H1 (cell line): ENCODE data around the gene POU2F1. TPM values are rescaled to one million over a fixed set of nuclear protein-coding genes. Genes with fewer than 3 reads are reported as not detected.

ENCODE experiments used
- CTCF ChIA-PET: fragments of 300-600 bp; sonication (Branson Sonifier 250); formaldehyde crosslinking; loops from one replicate; lab custom pipeline; 2021; ENCODE audit not compliant: partially characterized antibody; lab: Charles Lee
- POLR2A ChIA-PET: fragments of 300-600 bp; sonication (Branson Sonifier 250); formaldehyde crosslinking; loops from one replicate; lab custom pipeline; 2021; ENCODE audit warnings: inconsistent platforms; ENCODE audit not compliant: partially characterized antibody; lab: Charles Lee
- DNase-seq, 2 experiments: peaks; one replicate each; pipeline versions ENCODE4 v3.0.0 to v3.0.0-alpha.2; 2010 to 2022; ENCODE audit warnings: low spot score in 2 of 2, low read depth in 1 of 2, mixed read lengths in 1 of 2
- FAIRE-seq: peaks from 2 replicates; lab custom pipeline; 2011; peaks lifted over from hg19 to GRCh38; lab: Jason Lieb, UNC
- H2AFZ ChIP-seq: 2 replicates; pipeline ENCODE4 v1.8.1; 2012; ENCODE audit warnings: low read length, inconsistent platforms
- H2AK5ac ChIP-seq: 2 replicates; pipeline ENCODE4 v1.6.1; 2013; ENCODE audit warnings: low read depth, low read length
- H2BK120ac ChIP-seq: replicated peaks from 2 replicates; pipeline ENCODE3; 2013; ENCODE audit warnings: low read depth, low read length, inconsistent platforms
- H2BK12ac ChIP-seq: 2 replicates; pipeline ENCODE4 v1.6.1; 2013; ENCODE audit warnings: low read depth, low read length
- H2BK15ac ChIP-seq: 2 replicates; pipeline ENCODE4 v1.6.1; 2013; ENCODE audit warnings: low read length
- H2BK20ac ChIP-seq: 2 replicates; pipeline ENCODE4 v1.6.1; 2013; ENCODE audit warnings: low read length
- H2BK5ac ChIP-seq: 2 replicates; pipeline ENCODE4 v1.6.1; 2013; ENCODE audit warnings: low read depth, low read length
- H3K14ac ChIP-seq: 2 replicates; pipeline ENCODE4 v1.6.1; 2013; ENCODE audit warnings: inconsistent platforms; ENCODE audit not compliant: insufficient read length
- H3K18ac ChIP-seq: 2 replicates; pipeline ENCODE4 v1.6.1; 2013; ENCODE audit warnings: low read length; ENCODE audit errors: extremely low read depth
- H3K23ac ChIP-seq: 2 replicates; pipeline ENCODE4 v1.6.1; 2013; ENCODE audit warnings: inconsistent platforms; ENCODE audit not compliant: insufficient read length
- H3K23me2 ChIP-seq: 2 replicates; pipeline ENCODE4 v1.6.1; 2013; ENCODE audit warnings: low read depth, low read length
- H3K27ac ChIP-seq: 2 replicates; pipeline ENCODE4 v1.6.1; 2011; ENCODE audit warnings: low read depth, low read length, inconsistent platforms
- H3K27me3 ChIP-seq, 4 experiments: replicated peaks in 1 of 4; 1 replicate in 1 of 4; 2 replicates in 3 of 4; pipeline versions ENCODE4 v1.6.1 to v1.8.1; 2011 to 2013; ENCODE audit warnings: low read length in 3 of 4, mild to moderate bottlenecking in 3 of 4, inconsistent platforms in 2 of 4, mixed read lengths in 2 of 4, moderate library complexity in 1 of 4; ENCODE audit not compliant: control insufficient read depth in 3 of 4, insufficient read depth in 3 of 4; ENCODE audit errors: extremely low read depth in 1 of 4
- H3K36me3 ChIP-seq, 4 experiments: 2 replicates each; pipeline versions ENCODE4 v1.6.1 to v1.8.1; 2011 to 2013; ENCODE audit warnings: mild to moderate bottlenecking in 4 of 4, low read length in 3 of 4, moderate library complexity in 2 of 4, control low read depth in 1 of 4, inconsistent platforms in 1 of 4; ENCODE audit not compliant: insufficient read depth in 4 of 4, control insufficient read depth in 2 of 4
- H3K4ac ChIP-seq: replicated peaks from 2 replicates; pipeline ENCODE3; 2013; ENCODE audit warnings: low read length, low read depth, mixed read lengths, inconsistent platforms; ENCODE audit not compliant: insufficient read length
- H3K4me1 ChIP-seq, 4 experiments: replicated peaks in 1 of 4; 1 replicate in 1 of 4; 2 replicates in 3 of 4; pipeline versions ENCODE4 v1.6.1 to v1.8.1; 2011 to 2013; ENCODE audit warnings: low read length in 3 of 4, inconsistent platforms in 2 of 4, mixed read lengths in 1 of 4; ENCODE audit not compliant: insufficient read depth in 4 of 4, control insufficient read depth in 3 of 4
- H3K4me2 ChIP-seq, 2 experiments: 2 replicates each; pipeline versions ENCODE4 v1.6.1 to v1.8.1; 2011 to 2013; ENCODE audit warnings: low read depth in 2 of 2, low read length in 2 of 2, control low read depth in 1 of 2, inconsistent platforms in 1 of 2, mild to moderate bottlenecking in 1 of 2; ENCODE audit not compliant: insufficient read depth in 1 of 2
- H3K4me3 ChIP-seq, 4 experiments: fragments of 200-600, 300-600 bp in 1 of 4; sonication (generic), shearing (Covaris generic), sonication (Bioruptor Twin) in 1 of 4; 2 replicates each; pipeline versions ENCODE4 v1.5.1 to v1.8.1; 2011 to 2016; ENCODE audit warnings: low read length in 4 of 4, low read depth in 3 of 4, control low read depth in 2 of 4, inconsistent platforms in 2 of 4, mild to moderate bottlenecking in 2 of 4, mixed read lengths in 1 of 4, moderate library complexity in 1 of 4; ENCODE audit not compliant: insufficient read depth in 2 of 4; ENCODE audit errors: extremely low read depth in 1 of 4
- H3K56ac ChIP-seq: replicated peaks from 2 replicates; pipeline ENCODE3; 2013; ENCODE audit warnings: low read depth, mild to moderate bottlenecking, mixed read lengths, low read length, inconsistent platforms; ENCODE audit not compliant: insufficient read length
- H3K79me1 ChIP-seq: 2 replicates; pipeline ENCODE4 v1.6.1; 2013; ENCODE audit warnings: low read depth, low read length, control low read depth
- H3K79me2 ChIP-seq, 2 experiments: 2 replicates each; pipeline versions ENCODE4 v1.6.1 to v1.8.1; 2012 to 2013; ENCODE audit warnings: low read length in 2 of 2, mild to moderate bottlenecking in 2 of 2, inconsistent platforms in 1 of 2; ENCODE audit not compliant: insufficient read depth in 2 of 2, control insufficient read depth in 1 of 2
- H3K9ac ChIP-seq, 4 experiments: replicated peaks in 1 of 4; 1 replicate in 1 of 4; 2 replicates in 3 of 4; pipeline versions ENCODE4 v1.6.1 to v1.8.1; 2011 to 2013; ENCODE audit warnings: low read depth in 3 of 4, low read length in 3 of 4, control low read depth in 2 of 4, mild to moderate bottlenecking in 2 of 4, moderate library complexity in 2 of 4, inconsistent platforms in 1 of 4; ENCODE audit errors: extremely low read depth in 1 of 4
- H3K9me3 ChIP-seq, 2 experiments: 2 replicates each; pipeline versions ENCODE4 v1.6.1 to v1.8.1; 2012 to 2013; ENCODE audit warnings: mild to moderate bottlenecking in 2 of 2, moderate library complexity in 2 of 2, control low read depth in 1 of 2, inconsistent platforms in 1 of 2, low read depth in 1 of 2, low read length in 1 of 2, mixed read lengths in 1 of 2; ENCODE audit not compliant: insufficient read depth in 2 of 2
- H4K20me1 ChIP-seq, 2 experiments: replicated peaks in 1 of 2; 2 replicates each; pipeline versions ENCODE3 to v1.8.1; 2011 to 2013; ENCODE audit warnings: inconsistent platforms in 2 of 2, low read length in 2 of 2, mild to moderate bottlenecking in 1 of 2; ENCODE audit not compliant: insufficient read depth in 2 of 2, control insufficient read depth in 1 of 2
- H4K5ac ChIP-seq: 2 replicates; pipeline ENCODE4 v1.6.1; 2013; ENCODE audit warnings: low read length, low read depth, mixed read lengths, inconsistent platforms; ENCODE audit not compliant: insufficient read length
- H4K8ac ChIP-seq: 2 replicates; pipeline ENCODE4 v1.8.0; 2013; ENCODE audit warnings: mild to moderate bottlenecking, moderate library complexity, low read length, inconsistent platforms; ENCODE audit not compliant: insufficient read depth; ENCODE audit errors: extremely low read depth
- H4K91ac ChIP-seq: replicated peaks from 2 replicates; pipeline ENCODE3; 2013; ENCODE audit warnings: low read length, mixed read lengths, inconsistent platforms; ENCODE audit not compliant: insufficient read length
- GTF2F1 ChIP-seq: IDR thresholded peaks from 2 replicates; pipeline ENCODE4 v1.6.1; 2012; ENCODE audit warnings: low read depth, low read length, improper control_type of control experiment, borderline replicate concordance
- WGBS, 2 experiments: shearing (Covaris generic) in 1 of 2; methylation state at CpG; one replicate each; pipeline versions ENCODE4 v1.1.6 to v1.1.7; 2013 to 2015; ENCODE audit warnings: low lambda C conversion rate in 2 of 2, mixed read lengths in 2 of 2, inconsistent platforms in 1 of 2, low coverage in 1 of 2, missing lambda C conversion rate in 1 of 2; ENCODE audit not compliant: insufficient replicate concordance in 2 of 2, insufficient coverage in 1 of 2, insufficient read length in 1 of 2; ENCODE audit errors: extremely low coverage in 1 of 2, missing lambda C conversion rate in 1 of 2; 5-methylcytosine and 5-hydroxymethylcytosine counted together
- polyA plus RNA-seq, 7 experiments: library from polyadenylated mRNA; depleted of rRNA in 3 of 7; stranded (reverse) in 5 of 7; unstranded in 2 of 7; fragments of >200 nt in 5 of 7; fragments of 200-250 nt in 2 of 7; gene quantifications; 1 replicate in 5 of 7; 2 replicates in 1 of 7; 4 replicates in 1 of 7; pipeline versions ENCODE4 v1.2.1 to v1.2.3, GENCODE V29; 2011 to 2013; ENCODE audit warnings: missing spikeins in 2 of 7, mixed read lengths in 2 of 7
- total RNA-seq: library from RNA; stranded (reverse); fragmentation: NEBNext Ultra II Directional; extraction: Animal tissue kit (Norgen Biotek cat#: 25700); gene quantifications from 2 replicates; pipeline ENCODE4 v1.2.1, GENCODE V29; 2021

Gene POU2F1
- total and polyA plus RNA-seq, 2 of the 8 experiments (the other 6 are each of a cell fraction or from before 2014, with no cell fraction given), result 37.0 to 57.2 TPM

GRCh38 chr1:167322483-167322882 lies 101.8 kb downstream of the POU2F1 start:
- no peak overlapping the region for H2BK20ac ChIP-seq
- H3K18ac ChIP-seq, result no peak overlapping the region
- ChIA-PET CTCF (no interaction called here), POLR2A (no interaction called here)
- no peak overlapping the region for H2BK120ac ChIP-seq
- no peak overlapping the region for H4K5ac ChIP-seq
- no peak for TF ChIP-seq GTF2F1
- H3K79me1 ChIP-seq, result no peaks in the 10 kb centered on the region
- peaks cover 33 to 37% of the 10 kb centered on the region in 2 experiments for H3K9me3 ChIP-seq
- no peak for DNase-seq
- no peak overlapping the region for H2BK5ac ChIP-seq
- no peak overlapping the region for H2AFZ ChIP-seq
- H3K23me2 ChIP-seq, result no peaks in the 10 kb centered on the region
- no peak overlapping the region for H3K27ac ChIP-seq
- peaks cover 0 to 40% (median 9%) of the 10 kb centered on the region in 4 experiments; a peak in 4 of 8 replicates for H3K36me3 ChIP-seq
- no peaks in the 10 kb centered on the region for H3K27me3 ChIP-seq
- H3K4ac ChIP-seq, result no peak overlapping the region
- no peaks in the 10 kb centered on the region for H4K20me1 ChIP-seq
- no peak overlapping the region for H2BK15ac ChIP-seq
- WGBS, 2 experiments, result 90% methylated on average over 8 of the region's 8 CpGs; no CpG with 5 or more reads in 1 of the 2 experiments
- no peak overlapping the region for H4K91ac ChIP-seq
- no peak overlapping the region for H3K9ac ChIP-seq
- H4K8ac ChIP-seq, result no peak overlapping the region
- no peak overlapping the region for H2AK5ac ChIP-seq
- H3K4me1 ChIP-seq, result no peaks in the 10 kb centered on the region
- no peak overlapping the region for H3K14ac ChIP-seq
- H3K4me2 ChIP-seq, result no peak overlapping the region
- FAIRE-seq, result no peak
- H2BK12ac ChIP-seq, result no peak overlapping the region
- peaks cover 0 to 77% of the 10 kb centered on the region in 2 experiments; a peak in 2 of 4 replicates for H3K79me2 ChIP-seq
- H3K23ac ChIP-seq, result no peak overlapping the region
- no peak overlapping the region for H3K4me3 ChIP-seq
- H3K56ac ChIP-seq, result no peak overlapping the region
